Mesothelial cell of epicardium (in vitro differentiated cells): ENCODE data around the gene CRACR2A. TPM values are rescaled to one million over a fixed set of nuclear protein-coding genes. Genes with fewer than 3 reads are reported as not detected.

Experiments
- DNase-seq, 2 experiments: peaks; one replicate each; pipeline ENCODE4 v3.0.0; 2021; ENCODE audit warnings: low spot score in 2 of 2; ENCODE audit not compliant: unreplicated experiment in 2 of 2
- H3K27ac Mint-ChIP-seq: 2 replicates; pipeline ENCODE4 v1.8.0; 2021; ENCODE audit warnings: mixed read lengths
- H3K27me3 Mint-ChIP-seq: 2 replicates; pipeline ENCODE4 v1.8.0; 2021; ENCODE audit warnings: low read depth, mixed read lengths
- H3K36me3 Mint-ChIP-seq: 2 replicates; pipeline ENCODE4 v1.8.0; 2021; ENCODE audit warnings: mixed read lengths
- H3K4me1 Mint-ChIP-seq: 2 replicates; pipeline ENCODE4 v1.8.0; 2021; ENCODE audit warnings: mixed read lengths
- H3K4me3 Mint-ChIP-seq: 2 replicates; pipeline ENCODE4 v1.8.0; 2021; ENCODE audit warnings: mild to moderate bottlenecking, moderate library complexity, mixed read lengths
- H3K9me3 Mint-ChIP-seq: 2 replicates; pipeline ENCODE4 v1.8.0; 2021; ENCODE audit warnings: mixed read lengths
- total RNA-seq: library from RNA; stranded (reverse); gene quantifications from 3 replicates; pipeline ENCODE4 v1.2.1, GENCODE V29; 2021
- TF ChIP-seq, protein P1 (sequence below): fragments of 200-600 bp; sonication (generic); IDR thresholded peaks from one replicate; pipeline ENCODE4 v1.5.0; 2021; ENCODE audit warnings: antibody characterized with exemption; ENCODE audit not compliant: unreplicated experiment

CRACR2A gene
- total RNA-seq, 1 donor from 2014 or later: 1.0 TPM

DNA sequence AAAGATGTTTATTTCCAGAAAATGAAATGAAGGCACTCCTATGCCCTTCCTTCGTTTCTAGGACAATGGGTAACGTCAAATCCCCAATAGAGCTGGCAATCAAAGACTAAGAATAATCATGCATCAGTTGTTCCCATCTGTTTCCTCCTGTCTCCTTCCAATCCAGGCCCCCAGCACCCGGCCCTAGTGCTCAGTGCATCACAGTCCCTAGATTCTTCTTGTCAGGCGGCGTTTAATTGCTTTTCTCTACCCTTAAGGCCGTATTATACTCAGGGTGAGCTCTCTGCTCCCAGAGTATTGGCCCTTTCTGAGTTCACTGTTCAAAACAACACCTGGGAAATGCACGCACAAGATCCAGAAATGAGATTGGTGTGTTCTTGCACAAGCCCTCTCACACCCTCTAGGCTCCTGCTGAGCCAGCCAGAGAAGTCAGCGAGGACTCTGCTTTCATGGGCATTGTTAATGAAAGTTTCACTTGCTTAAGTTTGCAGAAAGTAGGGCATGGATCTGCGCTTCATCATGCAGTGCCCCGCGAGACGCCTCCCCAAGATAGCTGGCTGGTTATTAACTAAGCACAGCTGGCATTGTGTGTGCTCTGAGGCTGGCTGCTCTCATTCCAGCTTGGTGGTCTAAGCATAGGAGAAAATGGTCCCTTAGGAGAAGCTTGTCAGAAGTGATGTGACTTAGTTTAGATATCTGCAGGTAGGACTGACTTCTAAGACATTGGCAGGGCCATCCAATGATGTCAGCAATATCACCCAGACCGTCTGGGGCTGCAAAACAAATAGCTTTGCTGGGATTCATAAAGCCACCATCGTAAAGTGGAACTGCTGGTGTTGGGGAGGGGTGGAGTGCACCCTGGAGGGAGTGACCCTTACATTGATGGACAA, 28.7 kb downstream of the CRACR2A start:
- DNase-seq: peak in 1 of 2 experiments; percentile 19
- H3K4me3 Mint-ChIP-seq: no peak overlapping the region
- H3K9me3 Mint-ChIP-seq: no peaks in the 10 kb centered on the region
- peaks cover 15% of the 10 kb centered on the region for H3K27me3 Mint-ChIP-seq
- H3K27ac Mint-ChIP-seq: no peak overlapping the region
- H3K4me1 Mint-ChIP-seq: no peaks in the 10 kb centered on the region
- TF ChIP-seq, protein P1, sequence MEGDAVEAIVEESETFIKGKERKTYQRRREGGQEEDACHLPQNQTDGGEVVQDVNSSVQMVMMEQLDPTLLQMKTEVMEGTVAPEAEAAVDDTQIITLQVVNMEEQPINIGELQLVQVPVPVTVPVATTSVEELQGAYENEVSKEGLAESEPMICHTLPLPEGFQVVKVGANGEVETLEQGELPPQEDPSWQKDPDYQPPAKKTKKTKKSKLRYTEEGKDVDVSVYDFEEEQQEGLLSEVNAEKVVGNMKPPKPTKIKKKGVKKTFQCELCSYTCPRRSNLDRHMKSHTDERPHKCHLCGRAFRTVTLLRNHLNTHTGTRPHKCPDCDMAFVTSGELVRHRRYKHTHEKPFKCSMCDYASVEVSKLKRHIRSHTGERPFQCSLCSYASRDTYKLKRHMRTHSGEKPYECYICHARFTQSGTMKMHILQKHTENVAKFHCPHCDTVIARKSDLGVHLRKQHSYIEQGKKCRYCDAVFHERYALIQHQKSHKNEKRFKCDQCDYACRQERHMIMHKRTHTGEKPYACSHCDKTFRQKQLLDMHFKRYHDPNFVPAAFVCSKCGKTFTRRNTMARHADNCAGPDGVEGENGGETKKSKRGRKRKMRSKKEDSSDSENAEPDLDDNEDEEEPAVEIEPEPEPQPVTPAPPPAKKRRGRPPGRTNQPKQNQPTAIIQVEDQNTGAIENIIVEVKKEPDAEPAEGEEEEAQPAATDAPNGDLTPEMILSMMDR: no peak
- H3K36me3 Mint-ChIP-seq: no peaks in the 10 kb centered on the region

DNA sequence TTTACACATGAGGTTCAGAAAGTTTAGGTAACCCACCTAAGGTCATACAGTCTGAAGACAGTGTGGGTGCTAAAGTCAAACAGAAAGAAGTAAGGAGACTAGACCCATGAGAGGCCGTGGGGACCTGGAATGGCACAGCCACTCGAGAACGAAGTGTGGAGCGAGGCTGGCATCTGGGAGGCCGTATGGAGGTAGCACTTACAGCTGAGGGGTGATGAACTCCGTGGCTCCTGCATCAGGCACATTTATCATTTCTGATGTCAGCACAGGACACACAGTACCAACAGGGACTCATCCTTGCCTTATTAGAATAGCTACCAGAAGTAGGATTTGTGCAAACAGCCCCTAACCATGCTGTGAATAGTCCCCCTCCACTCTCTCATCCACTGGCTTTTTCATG, 30.5 kb downstream of the CRACR2A start:
- no peak overlapping the region for H3K4me3 Mint-ChIP-seq
- no peak for DNase-seq
- TF ChIP-seq, protein P1: no peak
- peaks cover 20% of the 10 kb centered on the region for H3K27me3 Mint-ChIP-seq
- H3K9me3 Mint-ChIP-seq: no peaks in the 10 kb centered on the region
- no peaks in the 10 kb centered on the region for H3K4me1 Mint-ChIP-seq
- H3K27ac Mint-ChIP-seq: no peak overlapping the region
- no peaks in the 10 kb centered on the region for H3K36me3 Mint-ChIP-seq

DNA sequence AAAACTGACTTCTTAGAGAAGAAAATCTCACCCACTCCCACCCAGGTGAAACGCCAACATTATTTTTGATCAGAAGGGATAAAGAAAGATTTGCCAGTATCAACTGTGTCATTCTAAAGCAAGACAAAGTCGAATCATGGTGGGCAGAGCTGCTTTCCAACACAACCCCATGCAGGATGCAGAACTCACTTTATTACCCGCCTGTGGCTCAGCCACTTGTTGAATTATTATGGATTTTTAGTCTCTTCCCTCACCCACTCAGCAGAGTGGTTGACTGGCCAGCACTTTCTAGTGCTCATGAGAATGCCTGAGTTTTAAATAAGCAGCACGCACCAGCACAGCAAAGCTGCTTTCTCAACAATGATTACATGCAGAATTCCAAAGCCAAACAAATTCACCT, 32.1 kb downstream of the CRACR2A start:
- H3K36me3 Mint-ChIP-seq: no peaks in the 10 kb centered on the region
- no peaks in the 10 kb centered on the region for H3K4me1 Mint-ChIP-seq

DNA sequence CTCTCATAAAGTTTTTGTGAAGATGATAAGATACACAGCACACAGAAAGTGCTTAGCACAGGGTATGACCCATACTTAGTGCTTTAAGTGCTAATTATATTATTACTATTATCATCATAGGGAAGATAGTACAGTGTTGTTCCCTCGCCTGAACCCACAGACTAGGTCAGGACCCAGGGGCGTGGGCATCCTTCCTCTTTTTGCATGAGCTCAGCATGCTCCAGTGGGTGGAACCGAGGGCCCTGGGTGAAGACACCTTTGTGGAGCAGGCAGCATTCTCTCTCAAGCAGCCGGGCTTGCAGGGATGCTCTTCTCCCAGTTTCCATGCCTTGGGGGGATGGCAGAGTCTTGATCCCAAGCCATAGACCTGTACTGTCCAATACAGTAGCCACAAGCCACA, 34.8 kb downstream of the CRACR2A start:
- Mint-ChIP-seq H3K27ac (no peak overlapping the region), H3K4me1 (no peaks in the 10 kb centered on the region), H3K4me3 (no peak overlapping the region), H3K9me3 (no peaks in the 10 kb centered on the region), H3K27me3 (peaks cover 35% of the 10 kb centered on the region), H3K36me3 (no peaks in the 10 kb centered on the region)
- no peak for DNase-seq
- TF ChIP-seq, protein P1: no peak

More for the DNA sequence above, 32.1 kb downstream of the CRACR2A start:
- TF ChIP-seq, protein P1: no peak
- Mint-ChIP-seq H3K4me3 (no peak overlapping the region), H3K9me3 (no peaks in the 10 kb centered on the region), H3K27ac (no peak overlapping the region), H3K27me3 (peaks cover 29% of the 10 kb centered on the region)
- DNase-seq: no peak

DNA sequence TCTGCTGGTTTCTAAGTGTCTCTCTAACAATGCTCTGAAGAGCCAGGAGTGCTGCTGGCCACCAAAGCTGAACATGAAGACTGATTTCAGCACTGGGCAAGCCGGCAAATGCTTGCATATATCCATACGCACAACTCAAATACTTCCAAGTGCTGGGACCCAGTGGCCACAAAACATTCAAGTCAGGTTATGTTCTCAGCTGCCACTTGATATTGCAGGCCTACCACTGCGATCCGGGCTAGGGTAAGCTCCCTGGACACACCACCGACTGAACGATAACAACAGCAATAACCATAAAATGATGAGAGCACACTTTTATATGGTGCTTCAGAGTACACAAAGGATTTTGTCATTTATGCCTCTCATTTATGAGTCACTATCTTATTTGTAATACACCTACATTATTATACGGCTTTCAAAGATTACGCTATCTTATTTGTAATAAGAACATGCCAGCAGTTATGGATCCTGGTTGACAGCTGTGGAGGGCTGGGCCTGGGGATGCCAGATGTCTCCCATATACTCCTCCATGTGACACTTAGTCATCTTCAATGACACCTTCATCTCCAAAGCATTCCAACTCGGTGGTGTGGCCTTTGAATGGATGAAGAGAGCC, 35.5 kb downstream of the CRACR2A start:
- TF ChIP-seq, protein P1: no peak
- Mint-ChIP-seq H3K4me1 (no peaks in the 10 kb centered on the region), H3K36me3 (no peaks in the 10 kb centered on the region), H3K9me3 (no peaks in the 10 kb centered on the region), H3K4me3 (no peak overlapping the region), H3K27me3 (peaks cover 31% of the 10 kb centered on the region), H3K27ac (no peak overlapping the region)
- no peak for DNase-seq
